ENCODE results near the gene TSSK2.

GRCh38 chr22:19118329-19118880 lies 12.7 kb upstream of the TSSK2 start:
- no peak for TF ChIP-seq CTCF (tag by site-specific recombination; IDR thresholded peaks at IDR 0.05)
- no peak for TF ChIP-seq ZNF140 (tag by site-specific recombination; IDR thresholded peaks at IDR 0.05)
- no peak for TF ChIP-seq MYNN (tag by site-specific recombination; IDR thresholded peaks at IDR 0.05; ENCODE audit: borderline replicate concordance)
- TF ChIP-seq ZSCAN5A (tag by site-specific recombination; IDR thresholded peaks at IDR 0.05): no peak
- no peak for TF ChIP-seq ZNF274 (IDR thresholded peaks at IDR 0.05; ENCODE audit: low read length)
- no peak for TF ChIP-seq ZNF274 (tag by site-specific recombination; IDR thresholded peaks at IDR 0.05; ENCODE audit: borderline replicate concordance)
- TF ChIP-seq SCRT1 (tag by site-specific recombination; IDR thresholded peaks at IDR 0.05; ENCODE audit: borderline replicate concordance): no peak
